Stimulated activated CD8-positive, alpha-beta memory T cell treated with anti-CD3 and anti-CD28 coated beads, Interleukin-4, amount 100 ng/mL, for 1 hour (primary cell): ENCODE measurements around the gene HFM1.

ENCODE experiments used
- DNase-seq, 2 donors: peaks; one replicate each; pipeline ENCODE4 v3.0.0-alpha.2; 2020; ENCODE audit warnings: low read depth in 2 of 2, low spot score in 1 of 2

HFM1 gene

GRCh38 chr1:91273875-91274274 is 130.8 kb downstream of the HFM1 start:
- DNase-seq, result no peak

- no peak for DNase-seq
Observed at GRCh38 chr1:91261655-91262054, 143.0 kb downstream of the HFM1 start.

GRCh38 chr1:91245435-91245834 is 159.2 kb downstream of the HFM1 start:
- DNase-seq, result no peak

DNA sequence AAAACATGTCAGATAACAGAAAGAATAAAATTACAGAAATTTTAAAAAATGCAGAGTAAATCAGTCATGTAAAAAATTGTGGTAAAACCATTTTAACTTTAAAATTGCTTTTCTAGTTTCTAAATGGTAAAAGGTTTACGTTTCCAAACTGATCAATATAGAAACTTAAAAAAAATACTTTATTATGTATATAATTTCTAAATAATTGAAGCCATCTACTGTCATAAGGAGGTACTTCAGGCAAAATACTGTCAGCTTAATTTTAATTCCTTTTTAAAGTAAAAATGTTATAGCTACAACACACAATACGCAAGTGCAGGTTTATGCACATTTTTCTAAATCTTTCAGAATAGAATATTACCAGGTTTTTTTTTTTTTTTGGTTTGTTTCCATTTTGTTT is 159.9 kb downstream of the HFM1 start:
- DNase-seq, result no peak

GRCh38 chr1:91243171-91243570 is 161.5 kb downstream of the HFM1 start:
- no peak for DNase-seq

GRCh38 chr1:91234181-91234580 is 170.5 kb downstream of the HFM1 start:
- DNase-seq, result no peak

GRCh38 chr1:91226741-91227140 is 177.9 kb downstream of the HFM1 start:
- no peak for DNase-seq

- DNase-seq, result no peak
Observed at GRCh38 chr1:91224878-91225277, 179.8 kb downstream of the HFM1 start.

DNA sequence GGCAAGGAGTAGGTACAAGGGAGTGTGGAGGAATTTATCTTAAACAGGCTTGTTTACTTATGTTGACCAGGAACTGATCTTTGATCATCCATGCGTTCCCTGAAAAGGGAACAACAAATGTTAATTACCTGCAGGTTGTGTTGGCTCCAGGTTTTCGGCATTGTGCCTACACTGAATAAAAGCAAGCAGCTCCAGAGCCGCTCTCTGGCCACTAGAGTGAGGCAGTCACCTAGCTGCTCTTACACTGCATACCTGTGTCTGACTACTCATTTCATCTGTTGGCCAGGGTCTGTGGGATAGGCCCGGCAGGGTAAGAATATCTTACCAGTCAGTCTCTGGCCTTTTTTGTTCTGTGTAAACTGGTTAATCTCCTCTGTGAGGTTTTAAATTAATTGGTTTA is 183.6 kb downstream of the HFM1 start:
- DNase-seq, result no peak

DNA sequence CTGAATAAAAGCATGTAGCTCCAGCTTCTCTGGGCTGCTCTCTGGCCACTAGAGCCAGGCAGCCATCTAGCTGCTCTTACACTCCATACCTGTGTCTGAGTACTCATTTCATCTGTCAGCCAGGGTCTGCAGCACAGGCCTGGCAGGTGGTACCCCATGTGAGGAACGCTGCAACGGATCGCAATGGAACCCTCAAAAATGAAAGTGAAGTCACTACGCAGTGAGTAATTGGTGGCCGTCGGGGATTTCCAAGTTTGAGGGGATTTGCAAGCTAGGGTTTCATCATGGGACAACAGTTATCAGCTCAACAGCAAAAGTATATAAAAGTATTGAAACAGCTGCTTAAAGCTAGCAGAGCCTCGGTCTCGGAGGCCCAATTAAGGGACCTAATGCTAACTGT is 186.7 kb downstream of the HFM1 start:
- no peak for DNase-seq
